Activated CD4-positive, alpha-beta T cell treated with anti-CD3 and anti-CD28 coated beads, Interleukin-2, amount 50 U/mL, for 48 hours (primary cell): ENCODE results near the gene CDK6.

Experiments
- DNase-seq, 2 experiments: peaks; one replicate each; pipeline ENCODE4 v3.0.0-alpha.2; 2020

Gene CDK6

GRCh38 chr7:92702535-92702934 is 133.8 kb downstream of the CDK6 start:
- DNase-seq, result no peak

- no peak for DNase-seq
These were observed 136.3 kb downstream of the CDK6 start for GRCh38 chr7:92699966-92700514.

GRCh38 chr7:92699560-92699959 is 136.8 kb downstream of the CDK6 start:
- no peak for DNase-seq

- DNase-seq, result no peak
These were observed 138.0 kb downstream of the CDK6 start for GRCh38 chr7:92698237-92698841.

- DNase-seq, result no peak
These were observed 139.0 kb downstream of the CDK6 start for GRCh38 chr7:92697414-92697813.

GRCh38 chr7:92697012-92697411 is 139.4 kb downstream of the CDK6 start:
- no peak for DNase-seq

GRCh38 chr7:92696584-92696983 is 139.8 kb downstream of the CDK6 start:
- DNase-seq, result no peak

GRCh38 chr7:92695308-92696261 is 140.8 kb downstream of the CDK6 start:
- no peak for DNase-seq

- no peak for DNase-seq
These were observed 142.2 kb downstream of the CDK6 start for GRCh38 chr7:92694211-92694610.

GRCh38 chr7:92693519-92693918 is 142.9 kb downstream of the CDK6 start:
- no peak for DNase-seq

GRCh38 chr7:92691578-92691977 is 144.8 kb downstream of the CDK6 start:
- DNase-seq, result no peak

GRCh38 chr7:92685136-92686042 is 151.0 kb downstream of the CDK6 start:
- peak; percentile 51 to 67 for DNase-seq

- no peak for DNase-seq
These were observed 152.1 kb downstream of the CDK6 start for GRCh38 chr7:92684274-92684673.

GRCh38 chr7:92682903-92683539 is 153.4 kb downstream of the CDK6 start:
- DNase-seq, result no peak

- no peak for DNase-seq
These were observed 154.0 kb downstream of the CDK6 start for GRCh38 chr7:92682330-92682729.

- no peak for DNase-seq
These were observed 154.7 kb downstream of the CDK6 start for GRCh38 chr7:92681633-92682032.

- no peak for DNase-seq
These were observed 155.9 kb downstream of the CDK6 start for GRCh38 chr7:92680442-92680841.

- DNase-seq, result no peak
These were observed 158.0 kb downstream of the CDK6 start for GRCh38 chr7:92678291-92678920.

- no peak for DNase-seq
These were observed 162.0 kb downstream of the CDK6 start for GRCh38 chr7:92674379-92674778.

- DNase-seq, result no peak
These were observed 164.7 kb downstream of the CDK6 start for GRCh38 chr7:92671505-92672169.

GRCh38 chr7:92670204-92670851 is 166.0 kb downstream of the CDK6 start:
- DNase-seq, result no peak
